GM12875 (cell line): ENCODE results near the gene UBE2I.

Source experiments
- H3K4me3 ChIP-seq: one replicate; pipeline ENCODE4 v1.5.1; 2011; ENCODE audit warnings: low read depth, low read length, control low read depth
- TF ChIP-seq, protein P1 (sequence below): IDR thresholded peaks from 2 replicates; pipeline ENCODE4 v1.5.1; 2011; ENCODE audit warnings: low read depth, mild to moderate bottlenecking, control low read depth, inconsistent platforms, low read length, moderate library complexity, borderline replicate concordance; ENCODE audit not compliant: insufficient read depth

The UBE2I gene

DNA sequence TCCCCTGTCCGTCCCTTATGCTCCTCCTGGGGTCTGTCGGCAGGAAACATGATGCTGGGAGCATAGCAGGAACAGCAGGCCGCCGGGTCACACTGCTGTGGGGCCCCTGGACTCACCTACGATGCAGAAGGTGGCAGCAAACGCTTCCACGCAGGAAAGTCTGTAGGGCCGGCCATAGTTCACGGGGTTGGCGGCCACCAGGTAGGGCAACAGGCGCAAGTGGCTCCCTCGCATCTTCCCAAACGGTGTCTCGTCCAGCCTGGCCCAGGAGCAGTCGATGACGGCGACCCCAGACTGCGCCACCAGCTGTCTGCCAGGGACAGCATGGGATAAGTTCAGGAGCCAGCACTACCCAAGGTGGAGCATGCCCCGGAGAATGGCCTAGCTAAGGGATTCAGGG lies 41.3 kb downstream of the UBE2I start:
- TF ChIP-seq, protein P1, sequence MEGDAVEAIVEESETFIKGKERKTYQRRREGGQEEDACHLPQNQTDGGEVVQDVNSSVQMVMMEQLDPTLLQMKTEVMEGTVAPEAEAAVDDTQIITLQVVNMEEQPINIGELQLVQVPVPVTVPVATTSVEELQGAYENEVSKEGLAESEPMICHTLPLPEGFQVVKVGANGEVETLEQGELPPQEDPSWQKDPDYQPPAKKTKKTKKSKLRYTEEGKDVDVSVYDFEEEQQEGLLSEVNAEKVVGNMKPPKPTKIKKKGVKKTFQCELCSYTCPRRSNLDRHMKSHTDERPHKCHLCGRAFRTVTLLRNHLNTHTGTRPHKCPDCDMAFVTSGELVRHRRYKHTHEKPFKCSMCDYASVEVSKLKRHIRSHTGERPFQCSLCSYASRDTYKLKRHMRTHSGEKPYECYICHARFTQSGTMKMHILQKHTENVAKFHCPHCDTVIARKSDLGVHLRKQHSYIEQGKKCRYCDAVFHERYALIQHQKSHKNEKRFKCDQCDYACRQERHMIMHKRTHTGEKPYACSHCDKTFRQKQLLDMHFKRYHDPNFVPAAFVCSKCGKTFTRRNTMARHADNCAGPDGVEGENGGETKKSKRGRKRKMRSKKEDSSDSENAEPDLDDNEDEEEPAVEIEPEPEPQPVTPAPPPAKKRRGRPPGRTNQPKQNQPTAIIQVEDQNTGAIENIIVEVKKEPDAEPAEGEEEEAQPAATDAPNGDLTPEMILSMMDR, result no peak
- H3K4me3 ChIP-seq, result peak overlapping the region; percentile 99

DNA sequence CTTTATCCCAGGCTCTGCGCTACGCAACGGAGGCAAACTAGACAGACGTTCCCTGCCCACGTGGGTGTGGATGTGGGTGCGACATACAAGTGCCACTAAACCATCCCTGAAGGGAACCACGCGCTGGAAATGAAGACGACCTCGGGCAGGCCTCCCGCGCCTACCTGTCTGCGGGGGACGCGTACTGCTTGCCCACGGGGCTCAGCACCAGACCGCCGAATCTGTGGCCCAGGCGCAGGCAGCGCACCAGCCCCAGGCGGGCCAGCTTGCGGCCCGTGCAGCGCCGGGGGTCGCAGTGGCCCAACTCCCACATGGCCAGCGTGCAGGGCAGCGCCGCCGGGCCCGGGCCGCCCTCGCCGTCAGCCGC lies 41.8 kb downstream of the UBE2I start:
- H3K4me3 ChIP-seq, result peak overlapping the region; percentile 99
- TF ChIP-seq, protein P1, result no peak

DNA sequence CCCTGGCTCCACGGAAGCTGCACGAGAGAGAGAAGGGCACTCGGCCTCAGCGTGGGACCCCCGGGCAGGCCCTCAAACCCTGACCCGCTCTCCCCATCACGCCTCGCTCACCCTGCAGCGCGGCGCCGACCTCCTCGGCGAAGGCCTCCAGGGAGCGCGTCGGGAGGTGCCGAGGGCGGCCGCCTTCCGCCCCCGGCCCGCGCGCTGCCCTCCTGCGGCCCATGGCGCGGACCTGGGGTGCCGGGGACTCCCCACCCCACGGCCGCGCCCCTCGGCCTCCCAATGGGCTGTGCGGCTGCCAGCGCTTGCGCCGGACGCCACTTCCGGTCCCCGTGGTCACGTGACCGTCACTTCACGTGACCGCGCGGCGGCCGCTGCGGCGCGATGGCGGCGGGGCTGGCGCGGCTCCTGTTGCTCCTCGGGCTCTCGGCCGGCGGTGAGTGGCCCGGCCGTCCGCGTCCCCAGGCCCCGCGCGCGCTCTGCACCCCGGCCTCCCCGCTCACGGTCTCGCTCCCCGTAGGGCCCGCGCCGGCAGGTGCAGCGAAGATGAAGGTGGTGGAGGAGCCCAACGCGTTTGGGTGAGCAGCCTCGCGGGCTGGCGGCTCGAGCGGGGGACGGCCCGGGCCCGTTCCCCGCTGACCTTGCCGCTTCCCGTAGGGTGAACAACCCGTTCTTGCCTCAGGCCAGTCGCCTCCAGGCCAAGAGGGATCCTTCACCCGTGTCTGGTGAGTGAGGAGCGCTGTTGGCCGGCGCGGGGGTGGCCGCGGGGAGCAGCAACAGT lies 42.3 kb downstream of the UBE2I start, which contains the start of the genes GNPTG and TSR3:
GNPTG (plus strand) TSS at position 350 of the 781 bp plus-strand sequence; CDS start at position 385, 35 bp downstream.
TSR3 (minus strand) TSS at position 297 of the 781 bp plus-strand sequence; CDS start at position 223, 74 bp downstream.
- TF ChIP-seq, protein P1, result no peak
- peak within 1 kb of the TSS; percentile 99 for H3K4me3 ChIP-seq

DNA sequence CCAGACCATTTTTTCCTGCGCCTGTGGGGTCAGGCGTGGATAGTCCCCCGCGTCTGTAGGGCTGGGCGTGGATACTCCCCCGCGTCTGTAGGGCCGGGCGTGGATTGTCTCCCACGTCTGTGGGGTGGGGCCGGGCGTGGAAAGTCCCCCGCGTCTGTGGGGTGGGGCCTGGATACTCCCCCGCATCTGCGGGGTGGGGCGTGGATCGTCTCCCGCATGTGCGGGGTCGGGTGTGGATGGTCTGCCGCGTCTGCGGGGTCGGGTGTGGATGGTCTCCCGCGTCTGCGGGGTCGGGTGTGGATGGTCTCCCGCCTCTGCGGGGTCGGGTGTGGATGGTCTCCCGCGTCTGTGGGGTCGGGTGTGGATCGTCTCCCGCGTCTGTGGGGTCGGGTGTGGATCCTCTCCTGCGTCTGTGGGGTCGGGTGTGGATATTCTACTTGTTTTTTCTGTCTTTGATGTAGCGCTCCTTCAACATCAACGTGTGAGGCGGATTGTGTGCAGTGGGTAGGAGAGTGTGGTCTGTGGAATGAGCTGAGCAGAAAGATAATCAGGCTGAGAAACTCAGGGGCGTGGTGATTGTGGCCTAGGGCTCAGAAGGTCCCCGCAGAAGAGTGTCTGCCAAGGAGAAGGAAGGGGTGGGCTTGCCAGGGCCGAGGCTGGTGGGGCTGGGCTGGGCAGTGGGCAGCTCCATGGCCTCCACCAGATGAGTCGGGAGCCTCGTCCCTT lies 45.5 kb downstream of the UBE2I start:
- no peak overlapping the region for H3K4me3 ChIP-seq
- TF ChIP-seq, protein P1, result no peak

DNA sequence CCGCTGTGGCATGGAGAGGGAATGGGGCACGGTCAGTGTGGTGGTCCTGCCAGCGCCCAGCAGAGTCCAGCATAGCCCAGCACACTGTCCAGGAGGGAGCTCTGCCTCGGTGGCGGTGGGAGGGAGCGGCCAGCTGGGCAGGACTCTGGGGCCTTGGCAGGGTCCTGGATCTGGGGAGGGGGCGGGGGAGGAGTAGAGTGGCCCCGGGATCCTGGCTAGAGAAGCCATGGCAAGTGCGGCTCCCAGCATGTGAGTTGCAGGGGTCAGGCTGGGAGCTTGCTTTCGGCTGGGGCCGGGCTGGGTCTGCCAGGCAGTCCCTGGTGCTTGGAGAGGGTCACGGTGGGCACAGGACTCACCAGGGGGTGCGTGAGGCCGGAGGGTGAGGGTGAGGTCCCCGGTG lies 46.2 kb downstream of the UBE2I start:
- no peak overlapping the region for H3K4me3 ChIP-seq
- TF ChIP-seq, protein P1, result no peak

DNA sequence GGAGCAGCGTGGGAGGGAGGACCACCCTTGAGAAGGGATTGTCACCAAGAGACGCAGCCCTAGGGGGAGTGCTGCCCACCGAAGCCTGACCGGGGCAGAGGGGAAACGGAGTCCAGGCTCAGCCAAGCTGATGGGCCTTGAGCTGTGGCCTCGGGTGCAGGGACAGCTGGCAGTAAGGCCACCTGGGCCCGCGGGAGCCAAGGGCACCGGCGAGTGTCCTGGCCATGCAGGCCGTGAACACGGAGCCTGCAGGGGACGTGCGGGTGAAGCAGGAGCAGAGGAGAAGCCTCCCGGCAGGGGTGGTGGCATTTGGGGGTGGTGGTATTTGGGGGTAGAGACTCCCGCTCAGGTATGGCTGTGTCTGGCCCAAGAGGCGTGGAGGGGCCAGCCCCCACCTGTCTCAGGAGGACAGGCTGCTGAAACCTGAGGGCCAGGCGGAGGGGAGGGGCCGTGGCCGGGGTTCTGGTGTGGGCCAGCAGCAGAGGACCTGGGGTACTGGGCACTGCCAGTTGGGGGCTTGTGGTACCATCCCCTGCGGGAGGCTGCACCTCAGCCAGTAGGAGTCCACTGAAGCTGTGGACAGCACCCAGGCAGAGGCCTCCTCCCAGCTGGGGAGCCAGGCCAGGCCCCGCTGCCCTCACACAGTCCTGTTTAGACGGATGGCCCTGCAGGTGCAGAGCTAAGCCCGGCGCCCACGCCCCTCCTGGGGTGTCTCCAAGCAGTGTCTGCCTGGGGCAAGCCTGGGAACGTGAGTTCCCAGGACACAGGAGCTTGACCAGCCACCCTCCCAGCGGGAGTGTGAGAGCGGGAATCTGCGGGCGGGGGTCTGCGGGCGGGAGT lies 46.8 kb downstream of the UBE2I start:
- TF ChIP-seq, protein P1, result no peak
- H3K4me3 ChIP-seq, result no peak overlapping the region
